Astrocyte of the spinal cord (primary cell): Measurements from ENCODE around the gene SLC41A1.

Experiments used
- DNase-seq: peaks from one replicate; pipeline ENCODE4 v3.0.0; 2011; ENCODE audit warnings: low read depth, low spot score
- H3K4me3 ChIP-seq: 2 replicates; pipeline ENCODE4 v1.5.1; 2011; ENCODE audit warnings: low read depth, mild to moderate bottlenecking, low read length, moderate library complexity
- CTCF ChIP-seq: IDR thresholded peaks from 2 replicates; pipeline ENCODE4 v1.5.1; 2012; ENCODE audit warnings: low read depth, mild to moderate bottlenecking, low read length, inconsistent platforms
- in situ Hi-C: cut with HindIII; loops from 2 replicates; pipeline ENCODE4 v1.10.0; 2017; ENCODE audit warnings: low sequenced_read_pairs

The SLC41A1 gene

DNA sequence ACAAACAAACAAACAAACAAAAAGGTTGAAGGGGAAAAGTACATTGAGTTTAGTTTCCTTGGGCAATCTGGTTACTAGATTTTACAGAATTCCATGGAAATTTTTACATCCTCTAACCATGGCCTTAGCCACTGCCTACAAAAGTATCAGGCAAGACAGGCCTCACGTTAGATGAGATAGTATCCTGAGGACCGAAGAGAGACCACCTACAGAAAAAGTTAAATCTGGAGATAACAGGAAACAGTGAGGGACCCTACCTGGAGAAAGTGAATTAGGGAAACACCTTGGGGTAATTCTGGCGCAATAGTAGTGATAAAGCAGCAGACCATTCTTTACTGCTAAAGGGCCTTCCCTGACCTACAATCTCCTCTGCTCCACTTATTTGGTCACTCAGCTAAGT lies 46.4 kb downstream of the SLC41A1 start:
- no peak for DNase-seq
- H3K4me3 ChIP-seq: no peak overlapping the region
- in situ Hi-C loops: no loop called here
- no peak for TF ChIP-seq CTCF

- in situ Hi-C loops: no loop called here
- H3K4me3 ChIP-seq: no peak overlapping the region
- no peak for TF ChIP-seq CTCF
- peak; percentile 18 for DNase-seq
Measured at GRCh38 chr1:205766038-205766437, 47.0 kb downstream of the SLC41A1 start.

GRCh38 chr1:205764578-205764977 lies 48.4 kb downstream of the SLC41A1 start:
- no peak for TF ChIP-seq CTCF
- no peak for DNase-seq
- no peak overlapping the region for H3K4me3 ChIP-seq
- in situ Hi-C loops: no loop called here

DNA sequence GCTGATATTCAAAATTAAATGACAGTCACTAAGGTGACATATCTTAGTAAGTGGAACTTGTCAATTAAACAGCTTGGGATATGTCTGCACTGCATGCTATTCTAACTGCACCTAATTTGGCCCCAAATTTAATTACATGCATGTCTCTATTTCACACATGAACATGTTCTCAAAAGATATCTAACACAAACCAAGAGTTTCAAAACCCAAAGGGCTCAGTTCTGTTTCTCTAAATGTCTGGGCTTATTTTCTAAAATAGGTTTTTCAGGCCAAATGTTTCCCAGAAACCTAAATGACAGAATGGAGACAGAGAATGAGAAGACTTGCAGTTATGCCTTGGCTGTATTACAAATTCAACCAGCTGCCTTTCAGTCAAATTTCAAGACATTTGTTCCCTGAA lies 49.0 kb downstream of the SLC41A1 start:
- H3K4me3 ChIP-seq: no peak overlapping the region
- DNase-seq: no peak
- in situ Hi-C loops: no loop called here
- TF ChIP-seq CTCF: no peak

GRCh38 chr1:205760606-205761005 lies 52.4 kb downstream of the SLC41A1 start:
- no peak for DNase-seq
- TF ChIP-seq CTCF: no peak
- no peak overlapping the region for H3K4me3 ChIP-seq
- in situ Hi-C loops: no loop called here

GRCh38 chr1:205756552-205756951 lies 56.4 kb downstream of the SLC41A1 start:
- in situ Hi-C loops: no loop called here
- DNase-seq: no peak
- H3K4me3 ChIP-seq: no peak overlapping the region
- no peak for TF ChIP-seq CTCF

DNA sequence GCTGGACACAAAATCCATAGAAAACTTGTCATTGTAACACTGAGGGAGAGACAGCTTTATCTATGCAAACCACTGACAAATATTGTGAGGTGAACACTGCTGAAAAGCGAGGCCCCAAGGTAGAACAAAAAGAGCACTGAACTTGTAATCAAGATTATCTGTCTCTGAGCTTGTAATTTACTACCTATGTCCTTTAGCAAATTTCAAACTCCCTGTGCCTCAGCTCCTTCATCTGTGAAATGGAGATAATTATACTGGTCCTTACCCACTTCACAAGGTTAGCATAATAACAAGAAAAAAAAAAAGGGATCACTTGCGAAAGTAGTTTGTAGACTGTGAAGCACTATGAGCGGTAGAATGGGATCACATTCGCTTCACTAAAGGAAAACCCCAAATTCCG lies 58.1 kb downstream of the SLC41A1 start:
- no peak for TF ChIP-seq CTCF
- in situ Hi-C loops: no loop called here
- no peak overlapping the region for H3K4me3 ChIP-seq
- DNase-seq: no peak
